Glomerular visceral epithelial cell (primary cell): Measurements from ENCODE around the gene SEMA7A.
"Not testable (repeated sequence)": the region's sequence is repeated elsewhere in the genome, so short reads cannot be mapped to it uniquely, and the experiment has no call there.

ENCODE experiments used
- DNase-seq: peaks from one replicate; pipeline ENCODE4 v3.0.0-alpha.2; 2016; ENCODE audit errors: extremely low spot score

SEMA7A gene

GRCh38 chr15:74433592-74434262 lies at the start of gene SEMA7A:
SEMA7A (minus strand) TSS chr15:74433958; CDS start chr15:74433918, 40 bp downstream.
- peak; percentile 93 for DNase-seq

- DNase-seq: no peak
These were observed 48.9 kb upstream of the SEMA7A start for GRCh38 chr15:74482661-74483060.

GRCh38 chr15:74480364-74480763 lies 46.6 kb upstream of the SEMA7A start:
- DNase-seq: not testable (repeated sequence)

- not testable (repeated sequence) for DNase-seq
These were observed 37.9 kb upstream of the SEMA7A start for GRCh38 chr15:74471621-74472020.

- no peak for DNase-seq
These were observed 37.1 kb upstream of the SEMA7A start for GRCh38 chr15:74470631-74471395.

DNA sequence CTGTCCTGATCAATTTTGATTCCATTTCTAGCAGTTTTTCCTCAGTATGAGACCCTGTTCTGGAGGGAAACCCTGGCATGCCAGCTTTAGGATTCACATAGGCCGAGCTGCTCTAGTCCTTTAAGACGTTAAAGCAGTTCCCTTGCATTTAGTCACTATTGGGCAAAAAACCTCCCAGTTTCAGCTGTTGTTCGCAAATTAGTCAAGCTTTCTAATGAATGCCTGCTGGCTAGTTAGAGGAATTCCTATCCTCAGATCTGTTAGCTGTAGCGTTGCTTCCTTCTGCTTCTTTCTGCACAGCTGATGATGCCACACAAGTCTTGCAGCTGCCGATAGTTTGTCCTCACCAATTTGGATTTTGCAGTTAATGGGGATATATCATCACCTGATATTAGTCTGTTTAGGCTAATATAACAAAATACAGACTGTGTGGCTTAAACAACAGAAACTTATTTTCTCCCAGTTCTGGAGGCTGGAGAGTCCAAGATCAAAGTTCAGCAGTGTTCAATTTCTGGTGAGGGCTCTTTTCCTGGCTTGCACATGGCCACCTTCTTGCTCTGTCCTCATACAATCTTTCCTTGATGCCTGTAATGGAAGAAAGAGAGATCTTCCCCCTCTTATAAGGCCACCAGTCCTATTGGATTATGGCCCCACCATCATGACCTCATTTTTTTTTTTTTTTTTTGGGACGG lies 34.7 kb upstream of the SEMA7A start:
- DNase-seq: no peak

- DNase-seq: no peak
These were observed 32.8 kb upstream of the SEMA7A start for GRCh38 chr15:74466570-74466969.

GRCh38 chr15:74464897-74465296 lies 31.1 kb upstream of the SEMA7A start:
- no peak for DNase-seq

- no peak for DNase-seq
These were observed 30.5 kb upstream of the SEMA7A start for GRCh38 chr15:74464216-74464615.

GRCh38 chr15:74463634-74464033 lies 29.9 kb upstream of the SEMA7A start:
- no peak for DNase-seq

- DNase-seq: peak; percentile 22
These were observed 28.2 kb upstream of the SEMA7A start for GRCh38 chr15:74461847-74462511.

DNA sequence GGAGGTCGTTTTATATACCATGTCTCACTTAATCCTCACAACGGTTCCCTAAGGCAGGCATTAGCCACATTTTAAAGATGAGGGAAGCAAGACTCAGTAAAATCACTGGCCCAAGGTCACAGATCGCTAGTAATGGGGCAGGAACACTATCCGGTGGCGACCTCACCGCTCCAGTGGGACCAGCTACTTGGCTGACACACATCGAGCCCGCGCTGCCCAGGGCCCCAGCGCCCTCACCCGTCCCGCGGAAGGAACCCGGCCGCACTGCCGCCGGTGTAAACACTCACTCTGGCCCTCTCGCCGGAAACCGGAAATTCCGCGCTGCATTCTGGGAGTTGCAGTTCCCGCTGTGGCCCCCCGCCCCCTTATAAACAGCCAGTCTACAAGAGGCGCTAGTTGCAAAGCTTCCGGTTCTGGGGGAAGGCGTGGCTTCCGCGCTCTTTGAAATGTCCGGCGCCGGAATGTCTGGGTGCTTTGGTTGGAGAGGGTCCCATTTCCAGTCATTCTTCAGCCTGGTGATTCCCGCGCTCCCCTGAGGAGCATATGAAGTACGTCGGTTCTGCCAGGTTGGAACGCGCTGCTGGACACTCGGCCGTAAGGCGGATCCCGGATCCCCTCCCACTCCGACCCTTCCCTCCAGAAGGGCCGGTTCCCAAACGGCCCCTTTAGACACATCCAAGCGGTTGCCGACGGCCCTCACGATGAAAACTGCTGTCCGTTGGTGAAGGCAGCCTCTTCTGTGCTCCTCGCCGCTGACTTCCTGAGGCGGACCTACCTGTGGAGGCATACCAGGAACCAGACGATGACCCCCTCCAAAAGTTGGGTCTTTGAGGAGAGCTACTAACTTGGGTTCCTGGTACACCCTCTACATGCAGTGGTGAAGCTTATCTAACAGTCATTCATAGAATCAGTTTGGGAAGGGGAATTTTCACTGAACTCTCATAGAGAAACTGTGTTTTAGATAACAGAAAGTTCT lies 27.4 kb upstream of the SEMA7A start, which contains the start of gene UBL7:
UBL7 (minus strand) TSS at position 290 of the 976 bp plus-strand sequence. CDS start 2,293 bp downstream, outside the sequence.
- peak; percentile 97 for DNase-seq

- DNase-seq: no peak
These were observed 26.5 kb upstream of the SEMA7A start for GRCh38 chr15:74460298-74460697.

DNA sequence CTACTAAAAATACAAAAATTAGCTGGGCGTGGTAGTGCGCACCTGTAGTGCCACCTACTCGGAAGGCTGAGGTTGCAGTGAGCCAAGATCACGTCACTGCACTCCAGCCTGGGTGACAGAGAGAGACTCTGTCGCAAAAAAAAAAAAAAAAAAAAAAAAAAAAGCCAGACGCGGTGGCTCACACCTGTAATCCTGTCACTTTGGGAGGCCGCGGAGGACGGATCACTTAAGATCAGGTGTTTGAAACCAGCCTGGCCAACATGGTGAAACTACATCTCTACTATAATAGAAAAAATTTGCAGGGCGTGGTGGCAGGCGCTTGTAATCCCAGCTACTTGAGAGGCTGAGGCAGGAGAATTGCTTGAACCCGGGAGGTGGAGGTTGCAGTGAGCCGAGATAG lies 26.0 kb upstream of the SEMA7A start:
- DNase-seq: not testable (repeated sequence)

- no peak for DNase-seq
These were observed 24.7 kb upstream of the SEMA7A start for GRCh38 chr15:74458473-74458872.

DNA sequence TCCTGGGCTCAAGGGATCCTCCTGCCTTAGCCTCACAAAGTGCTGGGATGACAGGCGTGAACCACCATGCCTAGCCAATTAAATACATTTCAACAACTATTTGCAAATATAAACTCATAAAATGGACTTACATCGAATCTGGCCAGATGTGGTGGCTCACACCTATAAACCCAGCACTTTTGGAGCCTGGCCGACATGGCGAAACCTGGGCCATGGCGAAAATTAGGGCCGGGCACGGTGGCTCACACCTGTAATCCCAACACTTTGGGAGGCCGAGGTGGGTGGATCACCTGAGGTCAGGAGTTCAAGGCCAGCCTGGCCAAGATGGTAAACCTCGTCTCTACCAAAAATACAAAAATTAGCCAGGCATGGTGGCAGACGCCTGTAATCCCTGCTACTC lies 23.3 kb upstream of the SEMA7A start:
- not testable (repeated sequence) for DNase-seq

GRCh38 chr15:74454764-74455500 lies 21.2 kb upstream of the SEMA7A start:
- no peak for DNase-seq

DNA sequence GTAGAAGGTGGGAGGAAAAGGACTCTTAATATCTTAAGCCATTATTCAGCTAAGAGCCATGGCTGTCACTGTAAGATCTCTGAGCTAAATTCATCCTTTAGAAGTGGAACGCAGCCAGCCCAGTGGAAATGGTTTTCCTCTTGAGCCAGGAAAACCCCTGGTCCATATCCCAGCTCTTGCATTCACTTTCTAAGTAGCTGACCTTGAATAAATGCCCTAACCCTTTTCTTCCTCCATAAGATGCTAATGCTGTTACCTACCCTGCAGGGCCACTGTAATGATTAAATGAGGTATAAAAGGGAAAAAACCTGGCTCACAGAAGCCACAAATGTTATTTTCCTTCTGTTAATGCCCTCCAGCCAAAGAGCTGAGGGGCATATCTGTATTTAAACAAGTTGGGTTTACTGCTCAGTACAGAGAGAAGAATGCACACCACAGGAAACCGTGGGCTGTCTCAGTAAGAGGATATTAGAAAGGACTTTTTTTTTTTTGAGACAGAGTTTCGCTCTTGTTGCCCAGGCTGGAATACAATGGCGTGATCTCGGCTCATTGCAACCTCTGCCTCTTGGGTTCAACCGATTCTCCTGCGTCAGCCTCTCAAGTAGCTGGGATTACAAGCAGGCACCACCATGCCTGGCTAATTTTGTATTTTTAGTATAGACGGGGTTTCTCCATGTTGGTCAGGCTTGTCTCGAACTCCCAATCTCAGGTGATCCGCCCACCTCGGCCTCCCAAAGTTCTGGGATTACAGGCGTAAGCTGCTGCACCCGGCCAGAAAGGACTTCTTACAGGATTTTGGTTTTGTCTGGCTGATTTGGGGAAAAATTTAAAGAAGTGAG lies 20.4 kb upstream of the SEMA7A start:
- no peak for DNase-seq
